ENCODE measurements around the gene MSTN. TPM values are rescaled to one million over a fixed set of nuclear protein-coding genes. Genes with fewer than 3 reads are reported as not detected.

Gene MSTN
- 0.08 and 0.18 TPM in 2 replicates for total RNA-seq (ENCODE audit: low replicate concordance)

DNA sequence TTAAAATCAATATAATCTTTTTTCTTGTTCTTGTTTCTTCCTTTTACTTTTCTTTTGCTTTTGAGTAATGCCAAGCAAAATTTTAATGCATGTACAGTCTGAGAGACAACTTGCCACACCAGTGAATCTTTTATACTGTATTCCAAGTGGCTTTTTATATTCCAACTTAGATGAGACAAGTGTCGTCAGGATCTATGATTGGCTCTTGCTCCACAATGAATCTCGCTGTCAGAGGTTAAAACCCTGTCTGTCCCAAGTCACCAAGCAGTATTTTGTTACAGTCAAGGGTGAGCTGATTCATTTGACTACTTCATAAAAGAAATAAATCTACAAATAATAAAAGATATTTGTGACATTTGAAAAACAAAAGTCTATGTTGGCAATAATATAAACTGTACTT, at the start of gene MSTN:
MSTN (minus strand) TSS at position 129 of the 400 bp plus-strand sequence. CDS start 133 bp downstream, outside the sequence.
- DNase-seq (ENCODE audit: low read depth), result no peak
- TF ChIP-seq, protein P1, sequence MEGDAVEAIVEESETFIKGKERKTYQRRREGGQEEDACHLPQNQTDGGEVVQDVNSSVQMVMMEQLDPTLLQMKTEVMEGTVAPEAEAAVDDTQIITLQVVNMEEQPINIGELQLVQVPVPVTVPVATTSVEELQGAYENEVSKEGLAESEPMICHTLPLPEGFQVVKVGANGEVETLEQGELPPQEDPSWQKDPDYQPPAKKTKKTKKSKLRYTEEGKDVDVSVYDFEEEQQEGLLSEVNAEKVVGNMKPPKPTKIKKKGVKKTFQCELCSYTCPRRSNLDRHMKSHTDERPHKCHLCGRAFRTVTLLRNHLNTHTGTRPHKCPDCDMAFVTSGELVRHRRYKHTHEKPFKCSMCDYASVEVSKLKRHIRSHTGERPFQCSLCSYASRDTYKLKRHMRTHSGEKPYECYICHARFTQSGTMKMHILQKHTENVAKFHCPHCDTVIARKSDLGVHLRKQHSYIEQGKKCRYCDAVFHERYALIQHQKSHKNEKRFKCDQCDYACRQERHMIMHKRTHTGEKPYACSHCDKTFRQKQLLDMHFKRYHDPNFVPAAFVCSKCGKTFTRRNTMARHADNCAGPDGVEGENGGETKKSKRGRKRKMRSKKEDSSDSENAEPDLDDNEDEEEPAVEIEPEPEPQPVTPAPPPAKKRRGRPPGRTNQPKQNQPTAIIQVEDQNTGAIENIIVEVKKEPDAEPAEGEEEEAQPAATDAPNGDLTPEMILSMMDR (IDR thresholded peaks at IDR 0.05; ENCODE audit: insufficient read depth, low read length), result no peak
- no peak within 1 kb of the TSS for H3K4me3 ChIP-seq (ENCODE audit: low read depth, low read length)

DNA sequence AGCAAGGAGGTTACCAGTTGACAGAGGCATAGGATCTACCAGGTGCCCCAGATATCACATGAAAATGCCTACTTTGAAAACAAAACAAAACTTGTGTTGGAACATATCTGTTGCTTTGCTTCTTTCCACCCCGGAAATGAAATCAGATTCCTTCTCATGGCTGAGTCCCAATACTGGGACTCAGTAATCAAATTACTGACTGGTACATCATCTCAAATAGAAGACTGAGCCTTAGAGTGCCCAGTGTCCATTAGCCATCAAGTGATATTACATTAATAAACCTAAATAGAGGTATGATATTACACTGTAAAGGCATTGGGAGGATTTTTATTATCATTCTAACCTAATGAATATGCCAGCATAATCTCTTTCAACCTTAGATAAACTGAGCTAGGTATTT, 48.6 kb upstream of the MSTN start:
- TF ChIP-seq, protein P1 (IDR thresholded peaks at IDR 0.05; ENCODE audit: insufficient read depth, low read length), result no peak
- DNase-seq (ENCODE audit: low read depth), result no peak
- no peak overlapping the region for H3K4me3 ChIP-seq (ENCODE audit: low read depth, low read length)

DNA sequence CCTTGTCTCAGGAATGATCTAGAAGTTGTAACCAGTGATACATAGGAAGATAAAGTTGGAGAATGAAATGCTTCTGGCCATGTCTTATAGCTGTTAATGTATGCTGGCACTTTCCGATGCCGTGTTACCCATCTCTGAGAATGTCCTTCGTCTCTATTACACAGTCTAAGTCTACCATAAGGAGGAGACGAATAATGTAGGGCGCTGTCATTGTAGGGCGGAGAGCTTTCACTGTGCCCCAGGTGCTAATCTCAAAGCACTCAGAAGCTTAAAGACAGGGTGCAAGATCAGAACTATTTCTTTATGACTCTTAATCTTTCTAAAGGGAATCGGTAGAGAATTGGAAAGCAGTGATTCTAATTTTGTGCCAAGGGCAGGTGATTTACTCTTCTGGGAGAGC, 48.2 kb upstream of the MSTN start:
- TF ChIP-seq, protein P1 (IDR thresholded peaks at IDR 0.05; ENCODE audit: insufficient read depth, low read length), result no peak
- H3K4me3 ChIP-seq (ENCODE audit: low read depth, low read length), result no peak overlapping the region
- no peak for DNase-seq (ENCODE audit: low read depth)

DNA sequence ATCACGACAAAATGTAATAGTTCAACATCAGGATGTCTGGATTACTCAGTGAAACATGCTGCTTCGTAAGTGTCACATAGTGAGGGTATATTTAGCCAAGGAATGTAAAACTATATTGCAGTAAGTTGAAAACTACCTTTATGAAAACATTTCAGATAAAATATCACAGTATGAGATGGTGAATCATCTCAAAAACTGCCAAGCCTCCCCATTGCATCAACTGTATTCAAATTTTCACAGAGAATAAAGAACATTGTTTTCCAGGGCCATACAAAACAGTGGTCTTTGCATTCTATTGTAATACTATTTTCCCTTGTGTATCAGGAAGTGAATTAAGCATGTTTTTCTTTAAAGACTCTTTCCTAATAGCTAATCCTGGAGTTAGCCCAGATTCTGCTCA, 47.6 kb upstream of the MSTN start:
- H3K4me3 ChIP-seq (ENCODE audit: low read depth, low read length), result no peak overlapping the region
- TF ChIP-seq, protein P1 (IDR thresholded peaks at IDR 0.05; ENCODE audit: insufficient read depth, low read length), result no peak
- peak; percentile 87 for DNase-seq (ENCODE audit: low read depth)

DNA sequence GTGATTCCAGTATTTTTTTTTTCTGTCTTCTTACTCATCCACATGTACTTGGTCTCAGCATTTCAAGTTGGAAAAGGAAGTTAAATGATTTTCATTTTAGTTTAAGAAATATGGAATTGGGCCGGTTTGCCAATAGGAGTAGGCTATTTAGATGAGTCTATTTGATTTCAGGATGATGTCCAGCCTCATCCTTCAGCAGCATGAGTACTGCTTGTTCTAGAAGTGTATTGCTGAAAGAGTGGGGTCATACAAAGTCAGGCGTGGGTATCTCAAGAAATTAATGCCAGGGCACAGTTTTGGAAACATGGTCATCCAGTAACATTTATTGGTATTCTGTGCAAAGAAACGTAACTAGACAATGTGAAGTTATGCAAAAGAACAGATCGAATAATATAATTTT, 44.9 kb upstream of the MSTN start:
- DNase-seq (ENCODE audit: low read depth), result no peak
- no peak overlapping the region for H3K4me3 ChIP-seq (ENCODE audit: low read depth, low read length)
- TF ChIP-seq, protein P1 (IDR thresholded peaks at IDR 0.05; ENCODE audit: insufficient read depth, low read length), result no peak

DNA sequence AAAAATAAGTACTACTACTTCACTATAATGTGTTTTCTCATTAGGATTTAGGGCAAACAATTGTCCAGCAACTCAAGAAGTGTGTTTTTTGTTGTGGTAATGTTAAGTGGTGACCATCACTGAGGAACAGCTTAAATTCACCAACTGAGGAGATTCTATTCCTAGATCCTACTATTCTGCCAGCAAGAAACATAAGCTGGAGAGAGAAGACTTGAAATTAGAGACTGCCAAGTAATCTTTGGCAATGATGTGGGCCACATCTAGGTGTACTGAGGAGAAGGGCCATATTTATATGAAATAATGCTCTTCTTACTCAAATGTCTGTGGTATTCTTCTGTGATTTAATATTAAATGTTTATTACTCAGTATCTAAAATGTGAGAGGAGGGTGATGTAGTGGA, 44.3 kb upstream of the MSTN start:
- no peak overlapping the region for H3K4me3 ChIP-seq (ENCODE audit: low read depth, low read length)
- DNase-seq (ENCODE audit: low read depth), result no peak
- TF ChIP-seq, protein P1 (IDR thresholded peaks at IDR 0.05; ENCODE audit: insufficient read depth, low read length), result no peak

DNA sequence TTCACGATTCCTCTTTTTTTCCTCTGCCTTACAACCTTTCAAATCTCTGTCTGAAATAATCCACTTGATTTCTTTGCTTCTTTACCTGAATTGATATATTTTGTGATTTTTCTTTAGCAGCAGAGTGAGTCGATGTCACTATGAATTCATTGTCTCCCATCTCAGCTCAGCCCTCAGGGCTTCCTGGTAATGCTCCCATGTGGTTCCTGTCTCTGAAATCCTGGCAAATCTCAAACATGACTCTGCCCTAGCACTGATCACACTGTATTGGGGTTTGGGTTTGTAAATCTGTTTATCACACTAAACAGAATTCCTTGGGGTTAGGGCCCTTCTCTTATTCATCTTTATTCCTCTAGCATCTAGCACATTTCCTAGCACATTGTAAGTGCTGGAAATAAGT, 43.0 kb upstream of the MSTN start:
- no peak overlapping the region for H3K4me3 ChIP-seq (ENCODE audit: low read depth, low read length)
- TF ChIP-seq, protein P1 (IDR thresholded peaks at IDR 0.05; ENCODE audit: insufficient read depth, low read length), result no peak
- DNase-seq (ENCODE audit: low read depth), result no peak
